MM.1S (cell line): ENCODE data around the gene ACTN1.

Experiments
- EZH2 ChIP-seq: fragments of 300-600 bp; sonication (generic); optimal IDR thresholded peaks from 2 replicates; pipeline ENCODE3; 2017; ENCODE audit warnings: low read depth, mild to moderate bottlenecking, antibody characterized with exemption, low read length, mixed read lengths
- EZH2phosphoT487 ChIP-seq: fragments of 300-600 bp; sonication (generic); IDR thresholded peaks from 2 replicates; pipeline ENCODE4 v1.6.1; 2018; ENCODE audit warnings: antibody characterized with exemption, low read length
- TF ChIP-seq, protein P1 (sequence below): fragments of 300-600 bp; sonication (generic); IDR thresholded peaks from 2 replicates; pipeline ENCODE4 v1.5.1; 2016; ENCODE audit warnings: antibody characterized with exemption, low read length, mixed read lengths

GRCh38 chr14:68942296-68943035 lies 36.6 kb downstream of the ACTN1 start:
- TF ChIP-seq EZH2 (no peak), EZH2phosphoT487 (no peak)
- TF ChIP-seq, protein P1, sequence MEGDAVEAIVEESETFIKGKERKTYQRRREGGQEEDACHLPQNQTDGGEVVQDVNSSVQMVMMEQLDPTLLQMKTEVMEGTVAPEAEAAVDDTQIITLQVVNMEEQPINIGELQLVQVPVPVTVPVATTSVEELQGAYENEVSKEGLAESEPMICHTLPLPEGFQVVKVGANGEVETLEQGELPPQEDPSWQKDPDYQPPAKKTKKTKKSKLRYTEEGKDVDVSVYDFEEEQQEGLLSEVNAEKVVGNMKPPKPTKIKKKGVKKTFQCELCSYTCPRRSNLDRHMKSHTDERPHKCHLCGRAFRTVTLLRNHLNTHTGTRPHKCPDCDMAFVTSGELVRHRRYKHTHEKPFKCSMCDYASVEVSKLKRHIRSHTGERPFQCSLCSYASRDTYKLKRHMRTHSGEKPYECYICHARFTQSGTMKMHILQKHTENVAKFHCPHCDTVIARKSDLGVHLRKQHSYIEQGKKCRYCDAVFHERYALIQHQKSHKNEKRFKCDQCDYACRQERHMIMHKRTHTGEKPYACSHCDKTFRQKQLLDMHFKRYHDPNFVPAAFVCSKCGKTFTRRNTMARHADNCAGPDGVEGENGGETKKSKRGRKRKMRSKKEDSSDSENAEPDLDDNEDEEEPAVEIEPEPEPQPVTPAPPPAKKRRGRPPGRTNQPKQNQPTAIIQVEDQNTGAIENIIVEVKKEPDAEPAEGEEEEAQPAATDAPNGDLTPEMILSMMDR = no peak
